A549 (cell line): Measurements from ENCODE around the gene ANKRD33.

Experiments used
- CHD4 ChIP-seq: fragments of 200-600 bp; sonication (generic); IDR thresholded peaks from 2 replicates; pipeline ENCODE4 v1.6.1; 2016; ENCODE audit warnings: antibody characterized with exemption, mild to moderate bottlenecking, borderline replicate concordance
- CTCF ChIP-seq: fragments of >200 bp; sonication (Bioruptor Twin); formaldehyde crosslinking; IDR thresholded peaks from 3 replicates; pipeline ENCODE4 v1.5.1; 2016
- EP300 ChIP-seq, 2 experiments: fragments of >200 bp; sonication (Bioruptor Twin); formaldehyde crosslinking; IDR thresholded peaks; 2 replicates in 1 of 2; 3 replicates in 1 of 2; pipeline ENCODE4 v1.6.1; 2016 to 2017
- HOXA7 ChIP-seq: fragments of 250-450 bp; sonication (Bioruptor Pico); IDR thresholded peaks from 2 replicates; pipeline ENCODE4 v1.5.0; 2020; ENCODE audit warnings: mild to moderate bottlenecking, moderate library complexity
- RAD21 ChIP-seq, 2 experiments: fragments of >200 bp in 1 of 2; sonication (Bioruptor Twin) in 1 of 2; formaldehyde crosslinking in 1 of 2; IDR thresholded peaks in 1 of 2; conservative IDR thresholded peaks in 1 of 2; 2 replicates in 1 of 2; 3 replicates in 1 of 2; pipeline ENCODE4 v1.6.1; 2012 to 2018; ENCODE audit warnings: inconsistent platforms in 1 of 2
- RFX5 ChIP-seq: fragments of 450-650 bp; IDR thresholded peaks from 2 replicates; pipeline ENCODE4 v1.7.1; 2014; ENCODE audit warnings: antibody characterized with exemption, mild to moderate bottlenecking, moderate library complexity

- TF ChIP-seq CTCF (no peak), RAD21 (conservative IDR thresholded peaks at IDR 0.05 in 1 of 2, IDR thresholded peaks at IDR 0.05 in 1 of 2) (no peak), EP300 (IDR thresholded peaks at IDR 0.05) (no peak), HOXA7 (CRISPR knock-in tag) (no peak), CHD4 (no peak), RFX5 (no peak)
Measured at GRCh38 chr12:51922146-51922545, 34.2 kb downstream of the ANKRD33 start.
